ENCODE results near the gene C1orf53.

C1orf53 gene

GRCh38 chr1:197908716-197909220, 6.3 kb downstream of the C1orf53 start:
- DNase-seq: no peak

- no peak for DNase-seq
These were observed 7.0 kb downstream of the C1orf53 start for GRCh38 chr1:197909384-197909783.

- no peak for DNase-seq
These were observed 7.9 kb downstream of the C1orf53 start for GRCh38 chr1:197910120-197910991.

GRCh38 chr1:197911111-197911856, 8.9 kb downstream of the C1orf53 start:
- peak; percentile 56 for DNase-seq

GRCh38 chr1:197911857-197912696, 9.6 kb downstream of the C1orf53 start:
- DNase-seq: peak; percentile 56

GRCh38 chr1:197912739-197913494, 10.5 kb downstream of the C1orf53 start:
- DNase-seq: no peak

GRCh38 chr1:197913495-197914276, 11.3 kb downstream of the C1orf53 start:
- no peak for DNase-seq

- no peak for DNase-seq
These were observed 12.1 kb downstream of the C1orf53 start for GRCh38 chr1:197914510-197914909.

GRCh38 chr1:197915260-197915861, 12.9 kb downstream of the C1orf53 start:
- DNase-seq: peak; percentile 78

GRCh38 chr1:197915862-197916499, 13.6 kb downstream of the C1orf53 start:
- peak; percentile 79 for DNase-seq

GRCh38 chr1:197916500-197916983, 14.1 kb downstream of the C1orf53 start:
- peak; percentile 39 for DNase-seq

- no peak for DNase-seq
These were observed 15.6 kb downstream of the C1orf53 start for GRCh38 chr1:197917805-197918651.

- no peak for DNase-seq
These were observed 16.4 kb downstream of the C1orf53 start for GRCh38 chr1:197918807-197919345.

- DNase-seq: no peak
These were observed 17.1 kb downstream of the C1orf53 start for GRCh38 chr1:197919346-197920066.

- no peak for DNase-seq
These were observed 17.6 kb downstream of the C1orf53 start for GRCh38 chr1:197920067-197920396.

GRCh38 chr1:197920414-197921117, 18.1 kb downstream of the C1orf53 start:
- DNase-seq: no peak

GRCh38 chr1:197921235-197922069, 19.0 kb downstream of the C1orf53 start:
- peak; percentile 17 for DNase-seq
